ENCODE results near the gene ZHX3. TPM values are rescaled to one million over a fixed set of nuclear protein-coding genes. Genes with fewer than 3 reads are reported as not detected.

ZHX3 gene
- total RNA-seq, 6 experiments from 2014 or later: 64.1 to 80.1 (median 72.0) TPM

DNA sequence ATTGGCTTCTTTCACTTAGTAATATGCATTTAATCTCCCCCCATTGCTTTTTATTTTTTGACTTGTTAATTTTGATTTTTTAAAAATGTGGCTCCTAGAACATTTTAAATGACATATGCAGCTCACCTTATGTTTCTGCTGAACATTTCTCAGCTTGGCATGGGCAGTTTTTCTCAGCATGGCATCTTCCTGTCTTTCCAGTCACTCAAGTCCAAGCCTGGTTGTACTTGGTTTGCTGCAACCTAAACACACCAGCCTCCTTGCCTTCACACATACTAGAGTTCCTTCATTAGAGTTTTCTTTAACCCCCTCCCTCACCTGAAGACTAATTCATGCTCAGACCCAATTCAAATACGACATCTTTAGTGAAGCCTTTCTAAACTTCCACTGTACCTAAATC, 86.4 kb downstream of the ZHX3 start:
- Mint-ChIP-seq H3K36me3 (ENCODE audit: low read depth) (peaks cover 26% of the 10 kb centered on the region), H3K4me3 (no peak overlapping the region), H3K9me3 (no peaks in the 10 kb centered on the region), H3K27ac (peak overlapping the region; percentile 97), H3K4me1 (ENCODE audit: low read depth) (peaks cover 65% of the 10 kb centered on the region), H3K27me3 (ENCODE audit: insufficient read depth) (peaks cover 2% of the 10 kb centered on the region; the same call in 1 of the 2 replicates)
- TF ChIP-seq, protein P1, sequence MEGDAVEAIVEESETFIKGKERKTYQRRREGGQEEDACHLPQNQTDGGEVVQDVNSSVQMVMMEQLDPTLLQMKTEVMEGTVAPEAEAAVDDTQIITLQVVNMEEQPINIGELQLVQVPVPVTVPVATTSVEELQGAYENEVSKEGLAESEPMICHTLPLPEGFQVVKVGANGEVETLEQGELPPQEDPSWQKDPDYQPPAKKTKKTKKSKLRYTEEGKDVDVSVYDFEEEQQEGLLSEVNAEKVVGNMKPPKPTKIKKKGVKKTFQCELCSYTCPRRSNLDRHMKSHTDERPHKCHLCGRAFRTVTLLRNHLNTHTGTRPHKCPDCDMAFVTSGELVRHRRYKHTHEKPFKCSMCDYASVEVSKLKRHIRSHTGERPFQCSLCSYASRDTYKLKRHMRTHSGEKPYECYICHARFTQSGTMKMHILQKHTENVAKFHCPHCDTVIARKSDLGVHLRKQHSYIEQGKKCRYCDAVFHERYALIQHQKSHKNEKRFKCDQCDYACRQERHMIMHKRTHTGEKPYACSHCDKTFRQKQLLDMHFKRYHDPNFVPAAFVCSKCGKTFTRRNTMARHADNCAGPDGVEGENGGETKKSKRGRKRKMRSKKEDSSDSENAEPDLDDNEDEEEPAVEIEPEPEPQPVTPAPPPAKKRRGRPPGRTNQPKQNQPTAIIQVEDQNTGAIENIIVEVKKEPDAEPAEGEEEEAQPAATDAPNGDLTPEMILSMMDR (IDR thresholded peaks at IDR 0.05): no peak
- no peak for DNase-seq

DNA sequence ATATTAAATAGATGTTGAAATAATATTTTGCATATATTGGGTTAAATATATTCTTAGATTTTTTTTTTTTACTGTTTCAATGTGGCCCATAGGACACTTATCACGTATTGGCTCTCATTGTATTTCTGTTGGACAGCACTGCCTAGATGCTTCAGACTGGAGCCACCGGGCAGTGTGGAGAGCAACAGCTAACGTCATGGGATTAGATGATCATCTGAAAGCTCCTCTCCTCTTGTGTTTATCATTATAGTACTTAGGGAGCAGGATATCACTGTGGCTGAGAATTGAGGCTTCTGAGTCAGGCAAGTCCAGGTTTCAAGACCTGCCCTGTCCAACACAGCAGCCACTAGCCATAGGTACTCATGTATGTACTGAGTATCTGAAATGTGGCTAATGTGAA, 87.4 kb downstream of the ZHX3 start:
- no peak overlapping the region for H3K27ac Mint-ChIP-seq
- peaks cover 26% of the 10 kb centered on the region for H3K36me3 Mint-ChIP-seq (ENCODE audit: low read depth)
- H3K27me3 Mint-ChIP-seq (ENCODE audit: insufficient read depth): peaks cover 2% of the 10 kb centered on the region; the same call in 1 of the 2 replicates

DNA sequence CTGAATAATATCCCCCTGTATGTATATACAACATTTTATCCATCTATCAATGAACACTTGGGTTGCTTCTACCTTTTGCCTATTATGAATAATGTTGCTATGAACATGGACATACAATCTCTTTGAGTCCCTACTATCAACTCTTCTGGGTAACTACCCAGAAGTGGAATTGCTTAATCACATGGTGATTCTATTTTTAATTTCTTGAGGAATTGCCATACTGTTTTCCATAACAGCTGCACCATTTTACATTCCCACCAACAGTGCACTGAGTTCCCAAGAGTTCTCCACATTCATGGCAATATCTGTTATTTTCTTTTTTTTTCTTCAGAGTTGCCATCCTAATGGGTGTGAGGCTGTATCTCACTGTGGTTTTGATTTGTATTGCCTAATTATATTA, 88.3 kb downstream of the ZHX3 start:
- Mint-ChIP-seq H3K4me3 (no peak overlapping the region), H3K27me3 (ENCODE audit: insufficient read depth) (peaks cover 2% of the 10 kb centered on the region; the same call in 1 of the 2 replicates), H3K27ac (peak overlapping the region; percentile 36; the same call in 1 of the 2 replicates), H3K36me3 (ENCODE audit: low read depth) (peaks cover 26% of the 10 kb centered on the region), H3K4me1 (ENCODE audit: low read depth) (peaks cover 63% of the 10 kb centered on the region), H3K9me3 (no peaks in the 10 kb centered on the region)
- TF ChIP-seq, protein P1 (IDR thresholded peaks at IDR 0.05): no peak
- no peak for DNase-seq

More for the DNA sequence above, 87.4 kb downstream of the ZHX3 start:
- Mint-ChIP-seq H3K4me3 (no peak overlapping the region), H3K4me1 (ENCODE audit: low read depth) (peaks cover 64% of the 10 kb centered on the region), H3K9me3 (no peaks in the 10 kb centered on the region)
- TF ChIP-seq, protein P1 (IDR thresholded peaks at IDR 0.05): no peak
- DNase-seq: no peak

DNA sequence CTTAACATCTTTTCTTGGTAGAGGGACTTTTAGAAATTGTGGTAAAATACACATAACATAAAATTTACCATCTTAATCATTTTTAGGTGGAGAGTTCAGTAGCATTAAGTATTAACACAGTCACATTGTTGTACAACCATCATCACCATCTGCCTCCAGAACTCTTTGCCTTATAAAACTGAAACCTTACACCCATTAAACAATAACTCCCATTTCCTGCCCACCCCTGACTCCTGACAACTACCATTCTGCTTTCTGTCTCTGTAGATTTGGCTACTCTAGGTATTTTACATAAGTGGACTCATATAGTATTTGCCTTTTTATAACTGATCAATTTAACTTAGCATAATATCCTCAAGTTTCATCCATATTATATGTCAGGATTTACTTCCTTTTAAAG, 88.7 kb downstream of the ZHX3 start:
- Mint-ChIP-seq H3K36me3 (ENCODE audit: low read depth) (peaks cover 26% of the 10 kb centered on the region), H3K9me3 (no peaks in the 10 kb centered on the region), H3K27me3 (ENCODE audit: insufficient read depth) (peaks cover 2% of the 10 kb centered on the region; the same call in 1 of the 2 replicates), H3K4me3 (no peak overlapping the region), H3K4me1 (ENCODE audit: low read depth) (peaks cover 62% of the 10 kb centered on the region), H3K27ac (peak overlapping the region; percentile 36; the same call in 1 of the 2 replicates)
- TF ChIP-seq, protein P1 (IDR thresholded peaks at IDR 0.05): no peak
- DNase-seq: no peak

DNA sequence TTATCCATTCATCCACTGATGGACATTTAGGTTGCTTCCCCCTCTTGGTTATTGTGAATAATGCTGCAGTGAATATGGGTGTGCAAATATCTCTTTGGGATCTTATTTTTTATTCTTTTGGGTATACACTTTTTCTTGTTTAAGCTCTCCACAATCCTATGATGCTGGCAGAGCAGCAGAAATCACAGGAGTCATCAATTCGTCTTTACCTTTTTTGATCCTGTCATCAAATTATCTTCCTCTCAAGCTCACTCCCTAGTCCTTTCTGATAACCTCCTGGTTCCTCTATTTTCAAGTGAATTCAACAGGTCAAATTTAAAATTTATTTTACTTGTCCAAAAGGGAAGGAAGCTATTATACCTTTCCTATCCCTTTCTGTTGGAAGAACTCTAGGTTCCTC, 91.1 kb downstream of the ZHX3 start:
- H3K27me3 Mint-ChIP-seq (ENCODE audit: insufficient read depth): peaks cover 2% of the 10 kb centered on the region; the same call in 1 of the 2 replicates
- H3K4me1 Mint-ChIP-seq (ENCODE audit: low read depth): peaks cover 60% of the 10 kb centered on the region
- H3K36me3 Mint-ChIP-seq (ENCODE audit: low read depth): peaks cover 31% of the 10 kb centered on the region
- DNase-seq: no peak
- no peak overlapping the region for H3K27ac Mint-ChIP-seq
- TF ChIP-seq, protein P1 (IDR thresholded peaks at IDR 0.05): no peak
- no peak overlapping the region for H3K4me3 Mint-ChIP-seq
- no peaks in the 10 kb centered on the region for H3K9me3 Mint-ChIP-seq

DNA sequence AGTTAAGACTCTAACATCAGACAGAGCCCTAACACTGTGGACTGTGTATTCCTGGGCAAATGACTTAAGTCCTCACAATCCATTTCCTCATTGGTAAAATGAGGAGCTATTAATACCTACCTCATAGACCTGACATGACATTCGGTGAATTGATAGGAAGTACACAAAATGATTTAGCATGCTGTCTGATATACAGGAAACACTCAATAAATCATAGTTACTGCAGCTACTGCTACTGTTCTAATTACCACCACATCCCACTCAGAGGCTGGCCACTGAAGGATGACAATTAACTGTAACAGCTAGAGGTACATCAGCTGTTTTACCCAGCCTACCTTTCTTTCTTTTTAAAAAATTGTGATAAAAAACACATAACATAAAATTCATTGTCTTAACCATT, 92.4 kb downstream of the ZHX3 start:
- H3K27me3 Mint-ChIP-seq (ENCODE audit: insufficient read depth): no peaks in the 10 kb centered on the region
- TF ChIP-seq, protein P1 (IDR thresholded peaks at IDR 0.05): no peak
- peaks cover 54% of the 10 kb centered on the region for H3K4me1 Mint-ChIP-seq (ENCODE audit: low read depth)
- peaks cover 32% of the 10 kb centered on the region for H3K36me3 Mint-ChIP-seq (ENCODE audit: low read depth)
- H3K27ac Mint-ChIP-seq: no peak overlapping the region
- H3K4me3 Mint-ChIP-seq: no peak overlapping the region
- DNase-seq: no peak
- H3K9me3 Mint-ChIP-seq: no peaks in the 10 kb centered on the region

Data from HFFc6 (cell line).